Right ventricle myocardium superior (tissue), 1 donor: ENCODE data around the gene EIF6. TPM values are rescaled to one million over a fixed set of nuclear protein-coding genes. Genes with fewer than 3 reads are reported as not detected.

ENCODE experiments used
- ATAC-seq: fragments of 200-7000 bp; cut with Tn5 transposase; one replicate; pipeline ENCODE4 v1.9.1; 2020; ENCODE audit warnings: mild to moderate bottlenecking; ENCODE audit not compliant: poor library complexity
- DNase-seq: peaks from one replicate; pipeline ENCODE4 v3.0.0-alpha.2; 2020
- intact Hi-C: fragments of 100-400 bp; cut with DNase I; formaldehyde crosslinking; loops from one replicate; pipeline ENCODE4 v1.11.2; 2022
- total RNA-seq: library from RNA; stranded (reverse); fragmentation: NEBNext Ultra II Directional; extraction: Animal tissue kit (Norgen Biotek cat#: 25700); gene quantifications from one replicate; pipeline ENCODE4 v1.2.1, GENCODE V29; 2021
- donor health status: DM: no; HTN: yes; CAD: no; lungs with severe emphysema.

Gene EIF6
- total RNA-seq, 1 donor from 2014 or later = 30.3 TPM

- DNase-seq (no peak), ATAC-seq (no peak)
- intact Hi-C loops = no loop called here
Measured at GRCh38 chr20:35248641-35249475, 35.7 kb downstream of the EIF6 start.

- DNase-seq (no peak), ATAC-seq (no peak)
- intact Hi-C loops = no loop called here
Measured at GRCh38 chr20:35246723-35247122, 37.8 kb downstream of the EIF6 start.

GRCh38 chr20:35243986-35244385 is 40.6 kb downstream of the EIF6 start:
- DNase-seq (no peak), ATAC-seq (no peak)
- intact Hi-C loops = no loop called here

GRCh38 chr20:35243317-35243716 is 41.3 kb downstream of the EIF6 start:
- ATAC-seq (no peak), DNase-seq (no peak)
- intact Hi-C loops = no loop called here

- intact Hi-C loops = no loop called here
- DNase-seq (no peak), ATAC-seq (no peak)
Measured at GRCh38 chr20:35240811-35241293, 43.7 kb downstream of the EIF6 start.

- ATAC-seq = no peak
- intact Hi-C loops = no loop called here
- no peak for DNase-seq
Measured at GRCh38 chr20:35240083-35240810, 44.3 kb downstream of the EIF6 start.

GRCh38 chr20:35238735-35239134 is 45.8 kb downstream of the EIF6 start:
- DNase-seq = no peak
- intact Hi-C loops = no loop called here
- ATAC-seq = no peak

GRCh38 chr20:35238170-35238569 is 46.4 kb downstream of the EIF6 start:
- intact Hi-C loops = no loop called here
- DNase-seq (no peak), ATAC-seq (no peak)

- intact Hi-C loops = no loop called here
- no peak for ATAC-seq
- DNase-seq = no peak
Measured at GRCh38 chr20:35237486-35237885, 47.1 kb downstream of the EIF6 start.

GRCh38 chr20:35235881-35236280 is 48.7 kb downstream of the EIF6 start:
- DNase-seq = no peak
- ATAC-seq = no peak
- intact Hi-C loops = no loop called here

- ATAC-seq = no peak
- DNase-seq = no peak
- intact Hi-C loops = no loop called here
Measured at GRCh38 chr20:35232575-35232974, 52.0 kb downstream of the EIF6 start.

Other genes starting within 250 kb of the EIF6 start
- gene TRPC4AP, start 192.0 kb downstream of the EIF6 start, total RNA-seq = 33.8 TPM
- gene EDEM2, start 137.4 kb downstream of the EIF6 start, total RNA-seq = 9.1 TPM
- 9.3 TPM for gene PROCR, start 112.7 kb downstream of the EIF6 start, total RNA-seq
- gene MMP24, start 58.1 kb downstream of the EIF6 start, total RNA-seq = 0.13 TPM
- gene MMP24OS, start 6.7 kb downstream of the EIF6 start, total RNA-seq = 42.4 TPM
- not detected for gene FAM83C, start 7.7 kb upstream of the EIF6 start, total RNA-seq
- 155 TPM for gene UQCC1, start 127.2 kb upstream of the EIF6 start, total RNA-seq
- gene GDF5, start 153.5 kb upstream of the EIF6 start, total RNA-seq = 0.08 TPM
- 12.3 TPM for gene CEP250, start 170.8 kb upstream of the EIF6 start, total RNA-seq
- gene C20orf173, start 244.9 kb upstream of the EIF6 start, total RNA-seq = not detected